T1000 (cell line): ENCODE results near the gene TMEM131.
"Not testable (repeated sequence)": the region's sequence is repeated elsewhere in the genome, so short reads cannot be mapped to it uniquely, and the experiment has no call there.

ENCODE experiments used
- DNase-seq: peaks from one replicate; lab custom pipeline; 2025; ENCODE audit warnings: mixed read lengths; lab: John Stamatoyannopoulos, UW

TMEM131 gene, protein sequence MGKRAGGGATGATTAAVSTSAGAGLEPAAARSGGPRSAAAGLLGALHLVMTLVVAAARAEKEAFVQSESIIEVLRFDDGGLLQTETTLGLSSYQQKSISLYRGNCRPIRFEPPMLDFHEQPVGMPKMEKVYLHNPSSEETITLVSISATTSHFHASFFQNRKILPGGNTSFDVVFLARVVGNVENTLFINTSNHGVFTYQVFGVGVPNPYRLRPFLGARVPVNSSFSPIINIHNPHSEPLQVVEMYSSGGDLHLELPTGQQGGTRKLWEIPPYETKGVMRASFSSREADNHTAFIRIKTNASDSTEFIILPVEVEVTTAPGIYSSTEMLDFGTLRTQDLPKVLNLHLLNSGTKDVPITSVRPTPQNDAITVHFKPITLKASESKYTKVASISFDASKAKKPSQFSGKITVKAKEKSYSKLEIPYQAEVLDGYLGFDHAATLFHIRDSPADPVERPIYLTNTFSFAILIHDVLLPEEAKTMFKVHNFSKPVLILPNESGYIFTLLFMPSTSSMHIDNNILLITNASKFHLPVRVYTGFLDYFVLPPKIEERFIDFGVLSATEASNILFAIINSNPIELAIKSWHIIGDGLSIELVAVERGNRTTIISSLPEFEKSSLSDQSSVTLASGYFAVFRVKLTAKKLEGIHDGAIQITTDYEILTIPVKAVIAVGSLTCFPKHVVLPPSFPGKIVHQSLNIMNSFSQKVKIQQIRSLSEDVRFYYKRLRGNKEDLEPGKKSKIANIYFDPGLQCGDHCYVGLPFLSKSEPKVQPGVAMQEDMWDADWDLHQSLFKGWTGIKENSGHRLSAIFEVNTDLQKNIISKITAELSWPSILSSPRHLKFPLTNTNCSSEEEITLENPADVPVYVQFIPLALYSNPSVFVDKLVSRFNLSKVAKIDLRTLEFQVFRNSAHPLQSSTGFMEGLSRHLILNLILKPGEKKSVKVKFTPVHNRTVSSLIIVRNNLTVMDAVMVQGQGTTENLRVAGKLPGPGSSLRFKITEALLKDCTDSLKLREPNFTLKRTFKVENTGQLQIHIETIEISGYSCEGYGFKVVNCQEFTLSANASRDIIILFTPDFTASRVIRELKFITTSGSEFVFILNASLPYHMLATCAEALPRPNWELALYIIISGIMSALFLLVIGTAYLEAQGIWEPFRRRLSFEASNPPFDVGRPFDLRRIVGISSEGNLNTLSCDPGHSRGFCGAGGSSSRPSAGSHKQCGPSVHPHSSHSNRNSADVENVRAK (N-terminal part only)

DNA sequence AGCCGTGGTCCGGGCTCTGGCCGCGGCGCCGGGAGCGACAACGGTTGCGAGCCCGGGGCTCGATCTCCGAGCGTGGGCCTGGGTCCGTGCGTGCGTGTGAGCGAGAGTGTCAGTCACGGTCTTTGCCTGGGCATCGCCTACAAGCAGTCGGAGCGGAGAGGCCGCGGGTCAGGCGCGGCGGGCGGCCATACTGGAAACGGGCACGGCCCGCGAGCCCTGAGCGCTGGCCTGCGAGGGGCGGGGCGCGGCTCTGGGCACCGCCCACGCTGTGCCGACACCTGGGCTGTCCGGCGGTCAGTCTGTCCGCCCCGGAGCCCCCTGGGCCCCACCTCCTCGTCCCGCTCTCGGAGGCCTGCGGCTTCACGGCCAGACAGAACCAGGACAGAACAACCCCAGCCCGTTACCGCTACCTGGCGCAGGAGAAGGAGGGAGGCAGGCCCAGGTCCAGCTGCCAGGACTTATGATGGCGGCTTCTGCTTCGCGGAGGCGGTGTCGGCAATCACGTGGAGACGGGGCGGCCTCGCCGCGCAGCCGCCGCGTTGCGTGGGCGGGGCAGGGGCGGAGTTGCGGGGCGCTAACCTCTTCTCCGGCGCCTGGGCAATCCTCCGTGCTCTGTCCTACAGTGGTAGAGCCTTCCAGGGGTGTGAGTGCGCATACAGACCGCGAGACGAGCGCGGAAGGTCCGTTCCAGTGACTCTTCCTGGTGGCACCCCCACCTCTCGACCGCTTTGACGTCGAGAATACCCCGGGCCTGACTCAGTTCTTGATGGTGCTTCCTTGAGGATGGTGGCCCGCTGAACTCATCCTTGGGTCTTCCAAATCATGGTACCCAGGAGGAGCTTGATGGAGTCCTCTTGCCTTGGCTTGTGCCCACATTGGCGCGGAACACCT is at the start of gene TMEM131:
TMEM131 (minus strand) TSS at position 215 of the 891 bp plus-strand sequence. CDS start 286 bp downstream, outside the sequence.
- peak; percentile 88 for DNase-seq

DNA sequence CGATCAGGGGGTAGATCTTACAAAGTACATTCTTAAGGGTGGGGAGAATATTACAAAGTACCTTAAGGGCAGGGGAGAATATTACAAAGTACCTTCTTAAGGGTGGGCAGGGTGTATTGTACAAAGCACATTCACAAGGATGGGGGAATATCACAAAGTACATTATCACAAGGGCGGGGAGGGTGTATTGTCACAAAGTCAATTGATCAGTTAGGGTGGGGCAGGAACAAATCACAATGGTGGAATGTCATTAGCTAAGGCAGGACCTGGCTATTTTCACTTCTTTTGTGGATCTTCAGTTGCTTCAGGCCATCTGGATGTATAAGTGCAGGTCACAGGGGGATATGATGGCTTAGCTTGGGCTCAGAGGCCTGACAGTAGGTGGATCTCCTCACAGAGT is 49.0 kb upstream of the TMEM131 start:
- DNase-seq, result not testable (repeated sequence)

DNA sequence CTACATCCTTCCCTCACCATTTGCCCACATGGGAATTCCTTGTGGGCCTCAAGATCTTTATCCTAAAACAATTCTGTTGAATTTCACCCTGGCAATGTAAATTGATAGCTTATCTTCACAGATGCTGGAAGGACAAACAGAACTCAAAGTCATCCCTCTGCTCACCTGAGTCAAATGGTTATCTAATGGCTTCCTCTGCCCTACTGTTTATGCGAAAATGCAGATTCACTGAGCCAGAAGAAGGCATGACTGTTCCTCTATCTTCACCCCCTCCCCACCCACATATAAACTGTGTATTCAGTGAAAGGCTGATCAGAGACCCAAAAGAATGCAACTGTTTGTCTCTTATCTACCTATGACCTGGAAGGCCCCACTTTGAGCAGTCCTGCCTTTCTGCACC is 47.4 kb upstream of the TMEM131 start:
- no peak for DNase-seq

DNA sequence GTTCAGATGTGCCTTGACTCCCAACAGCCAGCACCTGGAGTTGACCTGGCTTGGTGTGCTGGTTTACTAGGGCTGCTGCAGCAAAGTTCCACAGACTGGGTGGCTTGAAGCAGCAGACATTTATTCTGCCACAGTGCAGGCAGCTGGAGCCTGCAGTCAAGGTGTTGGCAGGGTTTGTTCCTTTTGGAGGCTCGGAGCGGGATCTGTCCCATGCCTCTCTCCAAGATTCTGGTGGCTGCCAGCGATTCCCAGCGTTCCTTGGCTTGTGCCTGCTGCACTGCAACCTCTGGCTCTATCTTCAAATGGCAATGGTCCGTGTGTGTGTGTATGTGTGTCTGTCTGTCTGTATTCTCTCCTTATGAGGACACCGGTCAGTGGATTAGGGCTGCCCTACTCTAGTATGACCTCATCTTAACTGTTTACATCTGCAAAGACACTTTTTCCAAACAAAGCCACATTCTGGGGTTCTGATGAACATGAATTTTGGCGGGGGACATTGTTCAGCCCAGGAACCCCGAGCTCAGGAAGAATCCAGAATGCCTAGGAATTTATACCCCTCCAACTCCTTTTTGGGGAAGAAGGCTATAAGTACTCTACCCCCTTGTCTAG is 44.7 kb upstream of the TMEM131 start:
- no peak for DNase-seq

DNA sequence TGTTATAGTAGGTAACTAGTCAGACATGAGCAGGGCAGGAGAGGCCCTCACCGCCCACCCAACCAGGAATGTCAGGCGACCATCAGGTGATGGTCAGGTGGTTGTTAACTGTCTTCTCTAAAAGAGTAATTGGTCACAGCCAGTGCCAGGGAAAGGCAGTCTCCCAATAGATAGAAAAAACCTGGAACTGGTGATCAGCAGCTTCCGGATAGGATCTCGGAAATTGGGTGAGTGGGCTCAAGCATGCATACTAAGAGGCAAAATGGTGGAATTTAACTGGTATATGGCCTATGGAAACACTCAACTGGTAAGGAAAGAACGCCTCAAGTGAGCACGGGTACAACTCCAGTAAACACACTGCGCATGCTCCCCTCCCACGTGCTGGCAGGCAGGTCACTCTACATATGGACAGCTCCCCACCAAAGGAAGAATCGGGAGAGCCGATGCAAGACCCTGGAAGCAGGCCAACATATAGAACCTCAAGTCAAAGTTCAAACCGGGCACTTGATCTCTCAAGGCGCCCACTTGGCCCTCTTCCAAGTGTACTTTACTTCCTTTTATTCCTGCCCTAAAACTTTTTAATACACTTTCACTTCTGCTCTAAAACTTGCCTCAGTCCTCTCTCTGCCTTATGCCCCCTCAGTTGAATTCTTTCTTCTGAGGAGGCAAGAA is 43.5 kb upstream of the TMEM131 start:
- DNase-seq, result no peak

DNA sequence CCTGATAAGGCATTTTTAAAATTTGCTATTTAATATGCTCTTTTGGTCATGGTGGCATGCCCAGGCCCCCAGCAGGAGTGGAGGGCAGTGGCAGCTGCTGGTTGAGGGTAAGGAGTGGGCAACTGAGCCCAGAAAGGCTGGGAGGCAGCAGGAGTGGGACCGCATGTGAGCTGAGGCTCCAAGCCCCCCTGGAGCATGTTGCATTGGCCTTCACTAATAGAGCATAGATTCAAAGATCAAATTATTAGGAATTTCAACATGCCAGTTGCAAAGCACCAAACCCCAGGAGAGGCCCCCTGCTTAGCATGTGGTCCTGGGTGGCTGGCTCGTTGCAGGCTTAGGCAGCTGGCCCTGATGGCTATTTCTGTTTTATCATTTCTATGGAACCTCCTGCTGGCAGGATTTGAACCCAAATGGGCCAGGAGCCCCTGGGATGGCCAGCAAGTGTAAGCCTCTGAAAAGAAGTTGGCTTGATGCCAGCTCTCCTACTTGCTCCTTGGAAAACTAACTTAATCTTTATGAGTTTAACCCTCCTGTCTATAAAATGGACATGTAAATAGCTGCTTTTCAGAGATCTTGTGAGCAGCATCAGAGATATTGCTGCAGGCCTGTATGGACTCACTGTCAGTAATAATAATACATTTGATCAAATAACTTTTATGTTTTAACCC is 42.1 kb upstream of the TMEM131 start:
- DNase-seq, result no peak

DNA sequence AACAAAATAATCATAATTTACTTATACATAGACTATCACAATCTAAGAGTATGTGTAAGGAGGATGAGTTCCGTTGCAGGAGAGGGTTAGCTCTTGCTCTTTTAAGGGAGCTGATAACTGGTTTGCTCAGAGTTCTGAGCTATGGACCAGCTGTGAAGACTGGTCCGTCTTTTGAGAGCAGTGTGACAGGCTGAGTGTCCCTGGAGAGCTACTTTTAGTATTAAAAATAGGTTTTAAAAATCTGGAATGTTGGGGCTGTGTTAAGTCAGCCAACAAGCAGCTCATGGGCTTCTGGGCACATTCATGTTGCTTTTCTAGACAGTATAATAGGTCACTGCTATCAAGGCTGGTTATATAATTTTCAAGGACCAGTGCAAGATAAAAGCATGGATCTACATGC is 41.5 kb upstream of the TMEM131 start:
- no peak for DNase-seq

DNA sequence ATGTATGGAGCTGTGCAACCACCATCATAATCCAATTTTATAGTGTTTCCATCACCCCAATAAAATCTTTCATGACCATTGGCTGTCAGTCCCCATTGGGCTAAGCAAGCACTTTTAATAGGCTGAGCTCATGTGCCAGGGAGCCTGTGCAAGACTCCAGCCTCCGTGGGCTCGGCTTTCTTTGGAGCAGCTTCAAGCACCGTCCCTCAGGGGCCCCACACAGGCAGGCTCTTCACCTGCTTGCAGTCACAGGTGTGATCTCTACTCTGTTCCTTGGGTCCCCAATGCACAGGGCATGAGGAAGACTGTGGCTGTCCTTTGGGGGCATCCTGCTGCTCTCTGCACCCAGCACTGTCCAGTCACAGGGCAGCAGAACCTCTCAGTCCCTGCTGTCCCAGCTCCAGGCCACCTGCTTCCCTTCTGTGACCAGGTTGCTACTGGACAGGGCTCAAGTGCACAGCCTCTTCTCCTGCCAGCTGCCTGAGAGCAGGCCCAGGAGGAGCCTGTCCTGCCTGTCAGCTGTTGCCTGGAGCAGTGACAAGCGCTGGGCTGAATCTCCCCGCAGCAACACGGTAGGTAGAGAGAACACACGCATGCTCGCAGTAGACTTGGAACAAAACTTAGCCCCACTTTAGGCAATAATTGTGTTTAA is 40.7 kb upstream of the TMEM131 start:
- no peak for DNase-seq

DNA sequence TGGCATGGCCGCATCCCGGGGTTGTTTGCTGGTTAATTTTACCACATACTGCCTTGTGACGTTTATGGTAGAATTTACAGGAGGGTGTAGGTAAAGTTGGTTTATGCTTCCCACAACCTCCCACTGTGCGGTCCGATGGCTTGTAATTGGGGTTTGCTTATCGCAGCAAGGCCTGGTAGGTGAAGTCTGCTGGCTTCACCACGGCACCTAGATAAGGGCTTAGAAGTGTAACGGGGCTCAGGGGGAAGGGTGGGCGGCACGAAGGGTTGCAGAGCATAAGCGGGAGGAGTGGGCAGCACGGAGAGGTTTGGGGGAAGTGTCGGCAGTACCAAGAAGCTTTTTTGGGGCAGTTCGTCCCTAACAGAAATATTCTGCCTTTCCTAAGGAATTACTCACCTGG is 39.0 kb upstream of the TMEM131 start:
- DNase-seq, result no peak

DNA sequence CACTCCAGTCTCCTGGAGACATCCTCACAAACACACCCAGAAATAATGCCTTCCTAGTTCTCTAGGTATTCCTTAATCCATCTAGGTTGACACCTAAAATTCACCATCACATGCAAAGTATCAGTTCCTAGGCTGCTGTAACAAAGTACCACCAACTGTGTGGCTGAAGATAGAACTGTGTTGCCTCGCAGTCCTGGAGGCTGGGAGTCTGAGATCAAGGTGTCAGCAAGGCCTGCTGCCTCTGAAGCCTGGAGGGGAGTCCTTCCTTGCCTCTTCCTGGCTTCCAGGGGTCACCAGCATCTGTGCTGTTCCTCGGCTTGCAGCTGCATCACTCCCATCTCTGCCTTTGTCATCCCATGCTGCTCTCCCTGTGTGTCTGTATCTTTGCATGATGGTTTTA is 36.3 kb upstream of the TMEM131 start:
- no peak for DNase-seq

DNA sequence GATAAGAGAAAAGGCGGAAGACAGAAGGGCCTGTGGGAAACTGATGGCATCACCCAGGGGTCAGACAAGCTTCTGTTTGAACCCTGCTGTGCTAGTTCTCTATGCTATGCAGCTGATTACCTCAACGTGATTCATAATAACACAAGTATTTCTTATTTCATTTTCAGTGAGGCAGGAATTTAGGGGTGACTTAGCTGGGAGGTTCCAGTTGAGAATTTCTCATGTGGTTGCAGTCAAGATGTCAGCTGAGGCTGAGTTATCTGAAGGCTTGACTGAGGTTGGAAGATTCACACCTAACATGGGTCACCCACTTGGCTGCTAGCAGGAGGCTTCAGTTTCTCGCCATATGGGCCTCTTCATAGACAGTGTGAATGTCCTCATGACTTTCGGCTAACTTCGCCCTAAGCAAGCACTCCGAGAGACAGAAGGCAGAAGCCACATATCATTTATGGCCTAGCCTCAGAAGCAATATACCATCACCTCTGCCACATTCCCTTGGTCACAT is 34.0 kb upstream of the TMEM131 start:
- DNase-seq, result no peak

DNA sequence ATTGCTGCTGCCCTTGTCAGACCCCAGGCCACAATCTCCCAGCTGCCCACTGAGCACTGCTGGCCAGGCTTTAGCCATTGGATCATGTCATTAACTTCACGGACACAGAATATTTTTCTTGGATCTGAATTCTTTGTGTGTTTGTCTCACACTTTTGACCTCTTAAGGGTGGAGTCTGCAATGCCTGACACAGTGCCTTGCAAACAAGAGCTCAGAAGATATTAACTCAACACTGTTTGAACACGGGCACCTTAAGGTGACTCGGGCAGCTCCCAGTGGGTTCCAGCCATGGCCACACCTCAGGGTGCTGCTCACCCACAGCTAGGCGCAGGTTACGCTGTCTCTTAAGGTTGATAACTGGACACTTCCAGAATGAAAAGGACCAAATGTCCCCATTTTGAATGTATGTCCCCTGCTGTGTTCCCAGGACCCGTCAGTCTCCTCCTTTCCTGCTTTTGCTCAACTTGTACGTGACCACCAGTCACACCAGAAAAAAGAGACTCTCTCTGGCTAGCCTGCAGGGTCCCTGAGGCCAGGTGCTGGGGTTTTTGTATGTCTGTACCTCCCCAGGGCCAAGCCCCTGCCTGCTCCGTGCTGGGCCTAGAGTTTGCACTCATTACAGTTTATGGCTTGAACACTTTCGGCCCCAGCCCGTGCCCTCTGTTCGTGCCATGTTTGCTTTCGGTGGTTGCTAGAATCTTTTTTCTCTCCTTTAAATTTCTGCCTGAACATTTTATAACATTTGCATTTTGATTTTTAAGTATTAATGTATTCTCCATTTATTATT is 33.4 kb upstream of the TMEM131 start:
- DNase-seq, result no peak

DNA sequence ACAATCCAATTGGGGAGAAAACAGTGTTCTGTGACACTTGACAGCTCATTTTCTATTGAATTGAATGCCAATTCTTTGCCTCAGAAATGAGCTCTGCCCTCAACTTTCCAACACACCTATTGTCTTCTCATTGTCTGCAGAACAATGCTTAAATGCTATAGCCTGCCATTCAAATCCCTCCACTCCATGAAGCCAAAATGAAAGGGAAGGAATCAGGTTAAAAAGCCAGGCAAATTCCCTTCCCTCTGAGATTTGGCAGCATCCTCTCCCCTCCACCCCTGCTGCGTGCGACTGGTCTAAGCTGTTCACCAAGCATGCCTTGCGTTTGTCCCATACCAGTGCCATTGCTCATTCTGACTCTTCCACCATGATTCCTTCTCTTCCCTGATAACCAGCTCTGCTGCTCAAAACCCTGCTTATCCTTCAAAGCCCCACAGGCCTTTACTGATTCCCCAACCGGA is 32.4 kb upstream of the TMEM131 start:
- no peak for DNase-seq

DNA sequence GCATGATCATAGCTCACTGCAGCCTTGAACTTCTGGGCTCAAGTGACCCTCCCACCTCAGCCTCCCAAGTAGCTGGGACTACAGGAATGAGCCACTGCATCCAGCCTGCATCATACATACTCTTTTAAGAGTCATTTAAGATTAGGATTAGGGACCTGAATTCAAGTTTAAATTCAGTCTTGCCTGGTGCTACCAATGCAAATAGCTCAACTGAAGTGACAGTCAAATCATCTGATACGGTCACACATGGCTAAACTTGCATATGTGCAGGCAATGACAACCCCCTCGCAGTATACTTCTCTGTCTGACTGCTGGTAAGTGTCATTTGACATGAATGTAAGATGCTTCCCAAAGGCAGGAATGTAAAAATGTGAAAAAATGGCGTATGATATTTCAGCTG is 31.8 kb upstream of the TMEM131 start:
- DNase-seq, result no peak

DNA sequence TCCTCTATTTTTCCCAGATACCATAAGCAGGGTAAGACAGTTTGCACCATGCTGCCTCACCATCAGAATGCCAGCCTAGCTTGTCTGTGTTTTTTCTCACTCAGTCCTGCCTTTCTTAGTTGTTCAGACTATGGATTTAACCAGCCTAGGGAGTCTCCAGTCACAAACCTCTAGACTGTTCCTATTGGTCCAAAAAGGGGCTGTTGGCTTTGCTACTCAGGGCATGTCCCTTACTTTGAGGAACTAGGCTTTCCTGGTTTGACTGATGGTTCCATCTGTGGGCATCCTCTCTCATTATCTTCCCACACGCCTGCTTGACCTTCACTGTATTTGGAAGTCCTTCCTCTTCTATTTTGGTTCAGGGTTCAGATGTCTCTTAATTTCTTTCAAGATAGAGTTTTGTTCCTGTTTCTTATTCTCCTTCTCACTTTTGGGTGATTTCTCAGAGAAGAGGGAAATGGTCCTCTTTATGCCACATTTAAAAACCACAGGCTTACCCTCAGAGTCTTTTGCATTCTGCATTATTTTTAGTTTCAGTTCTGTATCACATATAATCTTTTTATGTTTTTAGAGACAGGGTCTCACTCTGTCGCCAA is 31.3 kb upstream of the TMEM131 start:
- no peak for DNase-seq

DNA sequence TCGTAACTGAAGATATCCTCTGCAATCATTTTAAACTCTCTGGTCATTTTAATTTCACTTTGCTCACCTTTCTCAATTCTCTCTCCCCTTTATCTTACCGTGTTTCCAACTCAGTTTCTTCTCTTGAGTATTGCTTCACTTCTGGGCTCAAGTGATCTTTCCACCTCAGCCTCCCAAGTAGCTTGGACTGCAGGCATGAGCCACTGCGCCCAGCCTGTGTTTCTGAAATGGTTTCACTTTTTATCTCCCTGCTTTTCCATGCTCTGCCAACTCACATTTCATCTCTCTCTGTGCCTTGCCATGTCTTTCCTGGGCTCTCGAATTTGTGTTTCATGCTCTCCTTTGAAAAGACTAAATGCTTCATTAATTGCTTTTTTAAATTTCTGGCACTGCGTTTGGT is 30.5 kb upstream of the TMEM131 start:
- no peak for DNase-seq

DNA sequence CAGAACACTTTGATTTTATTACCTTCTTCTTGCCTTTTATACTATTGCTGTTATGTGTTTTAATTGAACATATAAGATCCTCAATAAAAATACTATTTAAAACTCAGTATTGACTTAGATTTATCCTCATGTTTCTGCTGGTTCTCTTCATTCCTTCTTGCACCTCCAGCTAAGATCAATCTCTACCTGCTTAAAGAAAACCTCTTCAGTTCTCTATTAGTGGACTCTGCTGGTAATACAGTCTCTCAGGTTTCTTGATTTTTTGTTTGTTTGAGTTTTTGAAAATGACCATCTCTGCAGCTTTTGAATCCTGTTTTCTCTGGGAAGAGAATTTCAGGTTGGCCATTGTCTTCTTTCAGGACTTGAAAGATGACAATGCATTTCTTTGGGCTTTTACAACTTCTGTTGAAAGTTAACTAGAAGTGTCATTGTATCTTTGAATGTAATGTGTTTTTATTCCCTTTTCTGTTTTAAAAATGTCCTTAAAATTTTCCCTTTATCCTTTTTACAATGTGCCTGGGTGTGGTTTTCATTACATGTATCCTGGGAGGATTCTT is 29.8 kb upstream of the TMEM131 start:
- no peak for DNase-seq
